GM18867 (cell line): ENCODE measurements around the gene HDAC8.

Source experiments
- ATAC-seq: cut with Tn5 transposase; IDR thresholded peaks from one replicate; pipeline ENCODE4 v1.9.1; 2021; ENCODE audit warnings: mild to moderate bottlenecking, moderate library complexity; ENCODE audit not compliant: unreplicated experiment

The HDAC8 gene

DNA sequence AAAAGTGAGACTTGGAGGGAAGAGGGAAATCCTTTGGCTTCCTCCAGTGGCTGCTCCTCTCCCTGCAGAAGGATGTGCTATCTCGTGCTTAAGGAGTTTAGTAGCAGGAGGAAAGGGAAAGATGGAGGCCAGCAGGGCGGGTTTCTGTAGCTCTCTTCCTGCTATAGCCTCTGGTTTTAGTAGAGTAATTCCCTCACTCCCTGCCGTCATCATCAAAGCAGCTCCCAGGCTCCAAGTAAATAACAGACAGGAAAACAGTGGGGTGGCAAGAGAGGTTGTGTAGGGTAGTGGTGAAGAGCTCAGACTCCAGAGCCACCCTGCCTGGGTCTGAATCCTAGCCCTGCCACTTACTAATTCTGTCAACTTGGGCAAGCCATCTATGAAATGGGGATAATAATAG is 185.4 kb downstream of the HDAC8 start:
- no peak for ATAC-seq

GRCh38 chrX:72382202-72382595 is 190.4 kb downstream of the HDAC8 start:
- no peak for ATAC-seq

DNA sequence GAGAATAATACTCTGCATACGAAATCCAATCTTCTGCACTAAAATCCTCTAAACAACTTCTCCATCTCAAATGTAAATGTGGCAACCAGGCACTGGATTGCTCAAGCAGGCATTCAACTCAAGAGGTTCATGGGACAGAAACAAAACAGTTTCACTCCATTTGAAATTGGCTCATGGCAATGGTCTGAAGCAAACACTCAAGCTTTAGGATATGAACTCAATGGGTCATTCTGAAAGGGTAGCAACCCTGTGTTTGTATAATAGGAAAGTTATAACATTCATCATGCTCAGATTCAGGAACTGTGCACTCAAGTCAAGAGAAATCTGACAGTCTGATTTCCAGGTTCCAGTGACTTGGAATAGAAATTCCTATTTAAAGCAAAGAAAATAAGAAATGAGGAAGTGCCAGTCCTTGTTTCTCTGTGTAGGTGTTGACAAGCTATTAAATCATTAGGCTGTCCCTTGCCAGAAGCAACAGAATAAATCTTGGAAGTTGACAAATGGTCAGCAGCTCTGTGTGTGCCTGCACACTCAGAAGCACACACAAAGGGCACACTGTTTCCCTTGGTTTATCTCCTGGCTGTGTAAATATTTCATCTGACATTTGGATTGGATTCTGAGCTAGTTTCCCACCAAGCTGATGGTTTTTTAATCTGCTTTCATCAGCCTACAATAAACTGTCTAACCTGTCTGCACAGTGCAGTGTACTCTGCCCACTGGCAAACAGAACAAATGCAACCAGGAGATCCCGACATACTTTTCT is 191.0 kb downstream of the HDAC8 start:
- no peak for ATAC-seq

- no peak for ATAC-seq
Measured at GRCh38 chrX:72376124-72376523, 196.5 kb downstream of the HDAC8 start.

GRCh38 chrX:72373136-72373535 is 199.5 kb downstream of the HDAC8 start:
- ATAC-seq, result no peak

- ATAC-seq, result no peak
Measured at GRCh38 chrX:72372735-72373134, 199.9 kb downstream of the HDAC8 start.

GRCh38 chrX:72371405-72371804 is 201.2 kb downstream of the HDAC8 start:
- no peak for ATAC-seq

DNA sequence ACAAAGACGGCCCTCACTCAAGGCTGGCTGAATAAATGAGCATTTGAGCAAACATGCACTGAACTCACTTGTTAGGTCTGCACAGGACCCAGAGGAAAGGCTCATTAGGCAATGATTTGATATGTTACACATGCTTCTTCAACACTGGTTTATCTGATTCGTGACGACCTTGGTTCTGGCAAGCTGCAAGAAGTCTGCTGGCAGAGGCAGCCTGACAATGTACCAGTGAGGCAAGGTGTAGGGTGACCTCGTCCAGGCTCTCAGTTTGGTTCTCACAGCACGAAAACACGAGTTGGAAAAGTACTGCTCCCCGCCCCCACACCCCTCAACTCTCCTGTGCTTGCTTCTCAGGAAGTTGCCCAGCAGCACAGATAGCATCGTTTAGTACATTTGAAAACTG is 203.8 kb downstream of the HDAC8 start:
- no peak for ATAC-seq

DNA sequence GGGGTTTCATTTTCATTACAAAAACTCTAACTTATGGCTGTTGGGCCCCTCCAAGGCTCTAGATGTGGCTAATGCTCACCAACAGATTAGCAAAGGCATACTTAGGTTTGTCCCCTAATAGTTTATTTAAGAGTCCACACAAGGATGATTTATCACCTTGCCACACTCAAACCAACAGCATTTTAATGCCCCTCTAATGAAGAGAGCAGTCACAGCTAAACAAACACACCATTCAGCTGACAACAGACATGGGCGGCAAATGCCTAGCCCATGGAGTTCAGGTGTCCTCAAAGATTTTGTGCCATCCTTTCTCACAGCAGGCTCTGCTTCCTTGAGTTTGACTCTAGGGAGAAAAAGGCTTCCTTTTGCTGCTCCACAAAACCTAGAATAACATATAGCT is 205.1 kb downstream of the HDAC8 start:
- no peak for ATAC-seq

- no peak for ATAC-seq
Measured at GRCh38 chrX:72366701-72367454, 205.8 kb downstream of the HDAC8 start.

DNA sequence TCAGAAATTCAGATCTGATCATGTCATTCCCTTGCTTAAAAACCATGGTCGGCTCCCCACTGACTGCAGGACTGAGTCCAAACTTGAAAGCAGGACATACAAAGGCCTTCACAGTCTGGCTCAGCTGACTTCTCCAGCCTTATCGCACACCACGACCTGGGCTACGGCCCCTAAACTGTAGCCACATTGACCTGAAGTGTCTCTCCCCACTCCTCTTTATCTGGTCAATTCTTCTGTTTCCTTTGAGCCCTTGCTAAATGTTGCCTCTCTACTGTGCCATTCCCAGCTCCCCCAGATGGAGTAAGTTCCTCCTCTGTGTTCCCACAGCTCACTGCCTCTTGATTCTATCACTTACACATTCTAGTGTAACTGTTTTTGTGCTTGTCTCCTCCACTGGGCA is 206.5 kb downstream of the HDAC8 start:
- no peak for ATAC-seq

- ATAC-seq, result no peak
Measured at GRCh38 chrX:72365126-72365525, 207.5 kb downstream of the HDAC8 start.

DNA sequence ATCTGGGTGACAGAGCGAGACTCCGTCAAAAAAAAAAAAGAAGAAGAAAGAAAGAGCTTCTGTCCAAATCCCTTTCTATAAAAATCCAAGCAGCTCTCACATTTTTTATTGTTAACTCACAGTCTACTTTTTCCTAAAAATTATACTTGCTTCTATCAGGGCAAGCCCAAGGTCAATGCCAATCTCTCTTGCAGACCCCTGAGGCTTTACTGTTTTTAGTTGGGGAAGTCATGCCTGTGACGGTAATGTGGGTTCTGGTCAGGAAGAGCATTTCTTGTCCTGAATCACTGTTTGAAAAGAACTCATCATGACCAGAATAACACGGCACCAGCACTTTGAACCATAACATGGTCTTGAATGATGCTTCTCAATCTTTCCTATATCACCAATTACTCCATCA is 212.3 kb downstream of the HDAC8 start:
- ATAC-seq, result no peak

GRCh38 chrX:72358313-72358712 is 214.3 kb downstream of the HDAC8 start:
- ATAC-seq, result no peak

DNA sequence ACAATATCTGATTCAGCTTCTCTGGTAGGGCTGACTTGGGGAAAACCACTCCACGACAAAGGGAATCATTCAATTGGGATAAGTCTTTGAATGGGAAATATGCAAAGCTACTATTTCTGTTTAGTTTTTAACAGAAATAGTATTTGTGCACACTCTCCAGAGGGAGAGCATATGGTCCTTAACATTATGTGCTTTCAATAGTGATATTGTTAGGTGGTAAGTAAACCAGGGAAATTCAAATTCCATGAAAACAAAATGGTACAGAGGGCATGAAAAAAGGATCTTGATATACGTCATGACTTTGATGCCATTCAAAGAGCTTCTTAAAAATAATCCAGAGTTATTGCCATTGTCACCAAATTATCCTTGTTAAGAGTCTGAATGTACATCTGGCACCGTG is 219.9 kb downstream of the HDAC8 start:
- no peak for ATAC-seq

GRCh38 chrX:72351606-72352334 is 220.9 kb downstream of the HDAC8 start:
- no peak for ATAC-seq

GRCh38 chrX:72349190-72349589 is 223.5 kb downstream of the HDAC8 start:
- peak; percentile 97 for ATAC-seq

GRCh38 chrX:72348247-72348979 is 224.2 kb downstream of the HDAC8 start:
- no peak for ATAC-seq

DNA sequence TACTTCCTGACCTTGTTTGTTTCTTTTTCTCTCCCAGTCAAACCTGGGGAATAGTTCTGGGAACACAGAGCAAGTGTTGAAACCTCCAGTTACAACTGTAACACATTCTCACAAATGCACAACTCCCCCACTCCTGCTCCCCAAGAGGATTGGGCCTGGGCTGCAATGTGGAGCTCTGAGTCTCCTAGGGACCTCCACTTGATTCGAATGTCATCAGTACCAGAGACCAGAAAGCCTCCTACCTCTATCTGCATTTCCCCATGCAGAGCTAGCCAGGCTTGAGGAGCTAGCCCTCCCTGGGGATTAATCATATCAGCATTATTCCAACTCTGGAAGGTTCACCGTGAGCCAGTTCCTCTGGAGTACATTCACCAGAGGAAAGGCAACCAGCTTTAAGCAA is 225.3 kb downstream of the HDAC8 start:
- ATAC-seq, result no peak

GRCh38 chrX:72346302-72346949 is 226.2 kb downstream of the HDAC8 start:
- ATAC-seq, result no peak

DNA sequence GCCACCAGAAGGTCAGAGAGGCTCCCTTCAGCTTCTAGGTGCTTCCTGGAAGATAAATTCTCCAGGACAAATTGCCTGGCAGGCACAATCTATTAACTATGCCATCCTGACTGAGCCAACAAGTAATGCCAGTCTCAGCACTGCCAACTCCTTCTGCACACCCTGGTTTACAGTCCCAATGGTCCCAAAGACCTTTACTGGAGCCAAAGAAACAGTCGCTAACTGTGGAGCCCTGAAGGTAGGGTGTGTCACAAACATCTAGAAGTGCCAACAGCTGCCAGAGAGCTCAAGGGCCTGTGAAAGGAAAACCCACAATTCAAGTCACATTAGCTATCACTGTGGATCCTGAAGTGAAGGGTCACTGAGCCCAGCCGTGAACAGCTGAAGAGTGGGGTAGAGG is 232.0 kb downstream of the HDAC8 start:
- ATAC-seq, result no peak
